Right kidney (tissue), 1 donor: ENCODE measurements around the gene GSDMA.

ENCODE experiments used
- DNase-seq: peaks from one replicate; pipeline ENCODE4 v3.0.0-alpha.2; 2016

The GSDMA gene

DNA sequence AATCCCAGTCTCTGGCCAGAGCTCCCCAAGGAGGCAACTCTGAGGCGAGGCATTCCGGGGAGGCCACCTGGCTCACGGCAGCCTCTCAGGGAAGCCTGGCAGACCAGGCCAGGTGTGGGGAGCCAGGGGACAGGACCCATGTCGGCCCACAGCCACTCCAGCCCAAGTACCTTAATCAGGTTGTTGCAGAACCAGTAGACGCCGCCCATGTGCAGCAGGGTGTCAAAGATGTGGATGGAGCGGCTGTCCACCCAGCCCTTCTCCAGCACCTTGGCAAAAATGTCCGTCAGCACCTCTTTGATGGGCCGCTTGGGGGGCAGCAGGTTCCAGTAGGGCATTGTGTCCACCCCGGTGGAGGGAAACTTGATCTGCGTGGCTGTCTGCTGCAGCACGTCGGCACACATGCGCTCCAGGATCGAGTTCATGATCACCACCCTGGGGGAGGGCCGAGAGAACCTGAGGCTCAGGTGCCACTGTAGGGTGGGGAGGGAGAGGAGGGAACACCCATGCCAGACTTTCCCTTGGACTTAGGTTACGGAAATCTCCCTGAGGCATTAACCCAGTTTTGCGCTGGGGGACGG lies 60.2 kb downstream of the GSDMA start:
- no peak for DNase-seq

DNA sequence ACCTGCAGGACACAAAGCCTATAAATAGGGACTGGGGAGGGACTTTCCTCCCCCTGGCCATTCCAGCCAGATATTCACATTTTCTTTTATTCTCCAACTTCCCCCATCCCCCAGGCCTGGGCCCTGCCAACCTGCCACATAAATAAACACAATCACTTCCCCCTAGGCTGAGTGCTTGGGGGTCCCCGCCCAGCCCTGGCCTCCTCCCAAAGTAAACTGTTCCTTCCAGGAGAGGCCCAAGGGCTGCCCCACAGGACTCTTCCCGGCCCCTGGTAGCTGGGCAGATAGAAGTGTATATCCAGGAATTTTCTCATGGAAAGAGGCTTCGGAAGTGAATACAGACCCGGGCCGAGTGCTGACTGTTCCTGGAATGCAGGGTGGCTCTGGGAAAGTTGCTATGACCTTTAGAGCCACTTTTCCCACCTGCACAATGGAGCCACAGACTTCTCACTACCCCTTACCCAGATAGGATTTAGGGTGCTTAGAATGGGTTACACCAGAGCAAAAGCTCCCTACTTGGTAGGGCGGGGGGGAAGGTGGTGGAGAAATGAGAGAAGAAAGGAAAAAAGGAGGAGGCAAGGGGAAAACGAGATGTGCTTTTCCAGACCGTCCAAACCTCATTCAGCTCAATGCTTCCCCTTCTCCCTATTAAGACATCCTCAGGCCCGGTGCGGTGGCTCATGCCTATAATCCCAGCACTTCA lies 60.9 kb downstream of the GSDMA start:
- DNase-seq: no peak

DNA sequence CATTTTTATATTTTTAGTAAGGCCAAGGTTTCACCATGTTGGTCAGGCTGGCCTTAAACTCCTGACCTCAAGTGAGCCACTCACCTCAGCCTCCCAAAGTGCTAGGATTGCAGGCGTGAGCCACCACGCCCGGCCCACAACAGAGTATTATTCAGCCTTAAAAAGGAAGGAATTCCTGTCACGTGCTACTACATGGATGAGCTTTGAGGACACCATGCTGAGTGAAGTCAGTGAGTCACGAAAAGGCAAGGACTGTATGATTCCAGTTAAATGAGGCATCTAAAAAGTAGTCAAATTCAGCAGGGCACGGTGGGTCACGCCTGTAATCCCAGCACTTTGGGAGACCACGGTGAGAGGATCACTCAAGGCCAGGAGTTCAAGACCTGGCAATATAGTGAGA lies 62.1 kb downstream of the GSDMA start:
- no peak for DNase-seq

DNA sequence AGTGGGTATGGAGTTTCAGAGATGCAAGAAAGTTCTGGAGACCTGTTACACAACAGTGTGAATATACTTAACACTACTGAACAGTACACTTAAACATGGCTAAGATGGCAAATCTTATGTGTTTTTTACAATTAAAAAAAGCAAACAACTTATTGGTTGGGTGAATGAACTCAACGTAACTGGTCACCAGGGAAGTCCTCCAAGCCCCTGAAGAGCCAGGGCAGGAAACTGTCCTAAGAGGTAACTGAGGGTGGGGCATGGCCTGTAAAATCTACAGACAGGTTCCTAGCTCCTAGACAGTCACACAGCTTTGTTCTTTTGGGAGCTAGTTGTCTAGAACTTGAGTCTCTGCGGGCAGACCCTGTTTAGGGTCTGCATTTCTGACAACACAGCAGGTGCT lies 62.8 kb downstream of the GSDMA start:
- no peak for DNase-seq

DNA sequence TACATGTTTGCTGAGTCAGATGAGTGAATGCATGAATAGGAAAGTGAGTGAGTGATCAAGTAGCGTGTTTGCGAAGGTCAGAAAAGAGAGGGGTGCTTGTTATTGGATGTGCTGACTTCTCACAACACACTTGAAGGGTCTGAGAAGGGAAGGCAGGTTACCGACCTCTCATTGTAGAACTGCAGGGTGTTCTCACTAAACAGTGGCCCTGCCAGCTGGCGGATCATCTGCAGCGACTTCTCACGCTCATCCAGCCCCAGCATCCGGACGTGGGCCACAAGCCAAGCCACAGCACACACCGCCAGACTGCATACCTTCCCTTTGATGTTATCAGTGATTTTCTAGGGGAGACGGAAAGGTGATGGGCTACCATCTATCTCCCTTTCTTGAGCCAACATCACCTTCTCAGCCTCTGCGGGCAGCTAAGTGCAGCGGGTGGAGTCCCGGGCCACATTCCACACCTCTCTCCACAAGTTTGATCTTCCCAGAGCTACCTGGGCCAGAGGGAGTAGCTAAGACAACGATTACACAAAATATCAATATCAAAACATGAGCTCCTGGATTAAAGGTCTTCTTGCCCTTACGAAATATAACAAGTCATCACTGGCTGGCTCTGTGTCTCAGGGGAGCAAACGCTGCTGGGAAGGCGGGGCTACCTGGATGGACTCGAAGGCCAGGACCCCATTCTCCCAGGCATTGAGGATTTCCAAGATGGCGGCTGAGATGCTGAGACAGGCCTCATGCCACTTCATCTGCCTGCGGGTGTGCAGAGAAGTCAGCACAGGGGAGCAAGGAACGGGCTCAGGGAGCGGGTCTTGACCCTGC lies 63.4 kb downstream of the GSDMA start:
- no peak for DNase-seq

DNA sequence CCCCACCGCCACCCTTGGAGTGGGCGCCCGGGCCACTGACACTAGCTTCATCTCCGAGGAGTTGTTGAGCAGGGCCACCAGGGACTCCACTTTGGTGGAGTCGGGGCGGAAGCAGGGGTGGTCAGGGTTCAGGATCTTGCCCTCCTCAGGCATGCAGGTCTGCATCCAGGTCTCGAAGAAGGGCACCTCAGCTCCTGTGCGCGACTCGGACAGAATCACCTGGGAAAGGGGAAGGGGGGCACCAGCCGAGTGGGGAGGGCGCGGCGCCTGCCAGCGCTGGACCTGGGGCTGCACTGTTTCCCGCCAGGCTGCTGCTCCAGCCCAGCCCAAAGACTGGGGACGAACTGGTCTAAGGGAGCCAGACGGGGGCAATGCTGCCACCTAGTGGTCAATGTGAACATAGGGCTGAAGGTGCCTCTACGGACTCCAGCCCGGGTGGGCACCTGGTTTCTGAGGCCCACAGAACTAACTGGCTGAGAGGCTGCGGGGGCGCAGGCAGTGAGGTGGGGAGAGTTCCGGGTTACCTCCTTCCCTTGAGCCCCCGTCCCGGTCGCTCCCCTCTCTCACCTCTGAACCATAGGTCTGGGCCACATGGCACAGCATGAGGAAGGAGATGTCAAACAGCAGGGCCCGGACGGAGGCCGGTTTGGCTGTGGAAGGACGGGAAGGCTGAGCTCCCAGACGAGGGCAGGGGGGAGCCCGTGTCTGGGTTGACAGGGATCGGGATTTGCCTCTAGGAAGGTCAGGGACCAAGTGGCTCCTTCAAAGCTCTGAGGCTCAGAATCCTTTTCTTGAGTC lies 64.2 kb downstream of the GSDMA start:
- DNase-seq: peak; percentile 62
